ENCODE results near the gene DAP. TPM values are rescaled to one million over a fixed set of nuclear protein-coding genes. Genes with fewer than 3 reads are reported as not detected.

Gene DAP
- total RNA-seq, 4 donors from 2014 or later: 2.4 to 11.7 (median 3.6) TPM

DNA sequence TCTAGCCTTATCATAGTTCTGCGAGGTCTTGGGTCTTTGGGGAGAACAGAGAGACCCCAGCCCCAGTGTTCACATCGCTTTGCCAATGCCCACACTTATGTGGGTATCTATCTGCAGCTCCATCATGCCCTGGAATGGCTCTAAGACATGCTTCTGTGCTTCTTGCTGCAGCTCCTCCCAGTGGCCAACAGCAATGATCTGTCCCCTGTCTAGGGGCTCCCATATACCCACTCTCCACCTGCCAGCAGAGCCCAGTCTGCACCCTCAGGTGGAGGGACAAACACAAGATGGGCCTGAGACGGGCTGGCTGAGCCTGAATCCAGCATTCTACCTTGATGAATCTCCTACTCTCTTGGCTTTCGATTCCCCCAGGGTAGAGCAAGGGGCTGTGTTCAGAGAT lies 14.6 kb upstream of the DAP start:
- TF ChIP-seq, protein P1, sequence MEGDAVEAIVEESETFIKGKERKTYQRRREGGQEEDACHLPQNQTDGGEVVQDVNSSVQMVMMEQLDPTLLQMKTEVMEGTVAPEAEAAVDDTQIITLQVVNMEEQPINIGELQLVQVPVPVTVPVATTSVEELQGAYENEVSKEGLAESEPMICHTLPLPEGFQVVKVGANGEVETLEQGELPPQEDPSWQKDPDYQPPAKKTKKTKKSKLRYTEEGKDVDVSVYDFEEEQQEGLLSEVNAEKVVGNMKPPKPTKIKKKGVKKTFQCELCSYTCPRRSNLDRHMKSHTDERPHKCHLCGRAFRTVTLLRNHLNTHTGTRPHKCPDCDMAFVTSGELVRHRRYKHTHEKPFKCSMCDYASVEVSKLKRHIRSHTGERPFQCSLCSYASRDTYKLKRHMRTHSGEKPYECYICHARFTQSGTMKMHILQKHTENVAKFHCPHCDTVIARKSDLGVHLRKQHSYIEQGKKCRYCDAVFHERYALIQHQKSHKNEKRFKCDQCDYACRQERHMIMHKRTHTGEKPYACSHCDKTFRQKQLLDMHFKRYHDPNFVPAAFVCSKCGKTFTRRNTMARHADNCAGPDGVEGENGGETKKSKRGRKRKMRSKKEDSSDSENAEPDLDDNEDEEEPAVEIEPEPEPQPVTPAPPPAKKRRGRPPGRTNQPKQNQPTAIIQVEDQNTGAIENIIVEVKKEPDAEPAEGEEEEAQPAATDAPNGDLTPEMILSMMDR (IDR thresholded peaks at IDR 0.05 in 4 of 5, conservative IDR thresholded peaks at IDR 0.05 in 1 of 5): no peak
- no peak for TF ChIP-seq POLR2A (IDR thresholded peaks at IDR 0.05)
- no peaks in the 10 kb centered on the region for H3K9me3 ChIP-seq
- DNase-seq (no peak), ATAC-seq (no peak)
- no peak overlapping the region for H3K27ac ChIP-seq
- no peaks in the 10 kb centered on the region for H3K27me3 ChIP-seq
- H3K4me3 ChIP-seq: no peak overlapping the region
- no peaks in the 10 kb centered on the region for H3K36me3 ChIP-seq
- in situ Hi-C loops (cut with MboI; ENCODE audit: low sequenced_read_pairs in 4 of 4) (no loop called here), intact Hi-C loops (cut with DNase I; ENCODE audit: low total_unique reads) (no loop called here)
- H3K4me1 ChIP-seq: no peaks in the 10 kb centered on the region

DNA sequence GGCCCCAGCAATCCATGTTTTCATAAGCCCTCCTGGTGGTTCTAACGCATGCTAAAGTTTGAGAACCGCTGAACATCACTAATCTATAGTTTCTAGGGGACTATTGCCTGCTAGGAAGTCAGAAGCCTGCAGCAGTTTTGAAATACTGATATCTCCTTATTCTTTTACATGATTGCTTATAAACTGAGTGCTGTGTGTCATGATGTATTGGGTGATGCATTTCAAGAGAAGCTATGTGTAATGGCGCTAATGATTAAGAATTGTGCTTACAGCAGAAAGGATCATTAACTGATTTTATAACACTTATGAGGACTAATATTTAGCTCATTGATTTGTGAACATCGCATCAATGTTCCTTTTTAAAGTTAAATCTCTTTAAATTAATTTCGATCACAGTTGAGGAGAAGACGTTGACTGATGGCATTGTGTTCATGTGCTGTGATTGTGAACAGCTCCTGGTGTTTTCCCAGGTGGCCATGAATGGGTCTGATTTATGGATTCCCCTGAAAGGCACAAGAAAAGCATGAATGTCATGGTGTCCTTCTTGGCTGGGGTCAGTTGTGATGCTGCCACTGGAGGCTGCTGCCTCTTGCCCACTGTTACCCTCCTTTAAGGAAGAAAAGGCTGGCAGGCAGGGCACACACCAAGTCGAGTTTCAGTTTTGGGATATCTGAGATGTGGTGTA lies 12.0 kb upstream of the DAP start:
- Histone ChIP-seq H3K9me3 (no peaks in the 10 kb centered on the region), H3K4me1 (no peaks in the 10 kb centered on the region), H3K36me3 (no peaks in the 10 kb centered on the region), H3K27me3 (no peaks in the 10 kb centered on the region), H3K4me3 (no peak overlapping the region), H3K27ac (no peak overlapping the region)
- intact Hi-C loops (cut with DNase I; ENCODE audit: low total_unique reads) (no loop called here), in situ Hi-C loops (cut with MboI; ENCODE audit: low sequenced_read_pairs in 4 of 4) (no loop called here)
- TF ChIP-seq, protein P1 (IDR thresholded peaks at IDR 0.05 in 4 of 5, conservative IDR thresholded peaks at IDR 0.05 in 1 of 5): no peak
- TF ChIP-seq POLR2A (IDR thresholded peaks at IDR 0.05): no peak
- ATAC-seq (no peak), DNase-seq (no peak)

DNA sequence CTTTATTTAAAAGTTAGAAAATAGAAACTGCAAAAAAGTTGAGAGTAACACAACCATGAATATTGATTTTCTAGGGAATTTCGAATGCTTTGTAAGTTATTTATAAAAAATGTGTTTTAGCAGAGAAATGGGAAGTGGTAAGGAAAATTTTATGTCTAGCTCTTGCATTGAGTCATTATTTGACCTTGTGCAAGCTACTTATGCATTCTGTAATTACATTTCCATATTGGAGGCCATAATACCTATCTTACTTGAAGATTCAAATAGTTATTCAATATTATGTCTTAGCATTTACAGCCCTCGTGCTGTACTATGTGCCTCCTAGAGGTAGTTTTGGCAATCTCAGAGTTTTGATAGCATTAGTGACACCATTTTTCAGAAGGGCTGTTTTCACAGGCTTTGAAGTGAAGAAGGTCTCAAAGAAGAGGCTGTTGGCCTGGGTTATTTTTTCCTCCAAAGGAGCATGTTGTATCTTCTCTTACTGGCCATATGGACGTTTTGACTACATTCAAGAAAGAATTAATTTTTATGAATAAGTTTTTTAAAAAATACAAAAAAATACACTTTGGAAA lies 7.4 kb upstream of the DAP start:
- H3K9me3 ChIP-seq: no peaks in the 10 kb centered on the region
- no peak overlapping the region for H3K27ac ChIP-seq
- no peaks in the 10 kb centered on the region for H3K27me3 ChIP-seq
- no peaks in the 10 kb centered on the region for H3K4me1 ChIP-seq
- no peak overlapping the region for H3K4me3 ChIP-seq
- TF ChIP-seq, protein P1 (IDR thresholded peaks at IDR 0.05 in 4 of 5, conservative IDR thresholded peaks at IDR 0.05 in 1 of 5): no peak
- no peak for TF ChIP-seq POLR2A (IDR thresholded peaks at IDR 0.05)
- no peaks in the 10 kb centered on the region for H3K36me3 ChIP-seq
- DNase-seq (no peak), ATAC-seq (no peak)
- in situ Hi-C loops (cut with MboI; ENCODE audit: low sequenced_read_pairs in 4 of 4): no loop called here
- intact Hi-C loops (cut with DNase I; ENCODE audit: low total_unique reads): no loop called here

DNA sequence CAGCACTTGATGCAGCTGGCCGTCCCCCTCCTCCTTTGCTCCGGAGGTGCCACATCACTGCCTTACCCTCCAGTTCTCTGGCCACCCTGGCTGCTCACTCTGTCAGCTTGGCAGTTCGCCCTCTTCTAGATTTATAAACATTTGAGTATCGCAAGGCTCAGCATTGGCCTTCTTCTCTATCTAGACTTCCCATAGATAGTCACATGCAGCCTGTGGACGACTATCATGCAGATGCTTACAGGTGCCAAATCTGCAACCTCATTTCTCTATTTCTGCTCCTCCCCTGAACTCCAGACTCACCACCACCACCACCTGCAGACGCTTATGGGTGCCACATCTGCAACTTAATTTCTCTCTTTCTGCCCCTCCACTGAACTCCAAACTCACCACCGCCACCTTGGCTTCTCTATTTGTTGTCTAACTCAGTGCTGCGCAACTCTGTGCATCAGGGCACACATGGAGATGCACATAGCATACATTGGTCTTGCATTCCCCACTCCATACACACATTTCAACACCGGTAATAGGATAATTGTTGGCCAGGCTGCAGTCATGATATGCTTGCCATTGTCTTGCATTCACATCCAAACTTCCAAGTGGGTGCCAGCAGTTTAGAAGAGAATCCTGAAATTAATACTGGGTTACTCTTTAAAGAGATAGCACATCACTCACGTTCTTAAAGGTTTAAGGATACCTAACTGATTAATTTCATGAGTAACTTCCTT lies 1.9 kb upstream of the DAP start:
- no peaks in the 10 kb centered on the region for H3K27me3 ChIP-seq

More for the DNA sequence above, 1.9 kb upstream of the DAP start:
- ATAC-seq (no peak), DNase-seq (no peak)
- in situ Hi-C loops (cut with MboI; ENCODE audit: low sequenced_read_pairs in 4 of 4): no loop called here
- Histone ChIP-seq H3K27ac (peak overlapping the region in 1 of 4 donors; percentile 89), H3K4me1 (peaks cover 0 to 4% of the 10 kb centered on the region in 2 donors), H3K4me3 (no peak overlapping the region), H3K9me3 (no peaks in the 10 kb centered on the region), H3K36me3 (no peaks in the 10 kb centered on the region)
- intact Hi-C loops (cut with DNase I; ENCODE audit: low total_unique reads): loop anchor here (5.0 kb wide), 1 partner anchor 511 kb away; the partner anchor contains the start of gene CCT5
- TF ChIP-seq, protein P1 (IDR thresholded peaks at IDR 0.05 in 4 of 5, conservative IDR thresholded peaks at IDR 0.05 in 1 of 5): no peak
- TF ChIP-seq POLR2A (IDR thresholded peaks at IDR 0.05): no peak
